NCI-H2029 (cell line): Measurements from ENCODE around the gene CADM2.

Source experiments
- DNase-seq: peaks from one replicate; lab custom pipeline; 2025; lab: John Stamatoyannopoulos, UW

The CADM2 gene

DNA sequence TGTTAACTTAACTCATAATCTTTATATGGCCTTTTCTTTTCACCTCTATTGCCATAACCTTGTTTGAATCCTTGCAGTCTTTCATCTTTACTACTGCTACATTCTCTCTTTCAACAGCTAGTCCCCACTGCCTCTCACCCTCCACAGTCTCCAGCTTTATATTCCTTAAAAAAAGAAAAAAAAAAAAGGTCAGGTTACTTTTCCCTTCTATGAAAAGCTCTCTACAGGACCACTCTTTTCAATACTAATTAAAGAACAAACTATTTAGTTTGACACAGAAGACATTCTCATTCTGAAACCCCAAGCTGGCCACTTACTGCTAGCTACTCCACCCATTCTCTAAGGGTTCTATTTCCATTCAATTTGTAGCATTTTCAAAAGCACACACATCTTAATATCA is 25.6 kb downstream of the CADM2 start:
- DNase-seq: no peak

- no peak for DNase-seq
These were observed 27.0 kb downstream of the CADM2 start for GRCh38 chr3:84985795-84986194.

GRCh38 chr3:84987706-84988504 is 29.1 kb downstream of the CADM2 start:
- DNase-seq: no peak

DNA sequence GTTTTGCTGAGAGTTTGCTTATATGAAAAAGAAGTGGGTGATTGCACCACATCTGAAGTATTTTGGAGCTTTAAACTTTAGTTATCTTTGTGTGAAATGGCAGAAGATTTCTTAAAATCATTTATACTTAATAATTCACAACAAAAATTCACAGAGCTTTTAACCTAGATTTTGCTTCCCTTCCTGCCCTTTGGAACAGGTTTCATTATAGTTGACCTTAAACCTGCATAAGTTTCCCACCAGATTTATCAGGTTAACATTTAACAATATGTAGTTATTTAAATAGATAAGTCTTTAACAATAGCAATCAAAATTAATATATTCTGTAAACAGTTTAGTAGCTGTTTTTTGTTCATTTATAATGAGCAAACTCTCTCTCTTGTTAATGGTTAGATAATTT is 30.3 kb downstream of the CADM2 start:
- no peak for DNase-seq

- no peak for DNase-seq
These were observed 32.7 kb downstream of the CADM2 start for GRCh38 chr3:84991422-84991900.

GRCh38 chr3:84993956-84994355 is 35.2 kb downstream of the CADM2 start:
- DNase-seq: no peak

DNA sequence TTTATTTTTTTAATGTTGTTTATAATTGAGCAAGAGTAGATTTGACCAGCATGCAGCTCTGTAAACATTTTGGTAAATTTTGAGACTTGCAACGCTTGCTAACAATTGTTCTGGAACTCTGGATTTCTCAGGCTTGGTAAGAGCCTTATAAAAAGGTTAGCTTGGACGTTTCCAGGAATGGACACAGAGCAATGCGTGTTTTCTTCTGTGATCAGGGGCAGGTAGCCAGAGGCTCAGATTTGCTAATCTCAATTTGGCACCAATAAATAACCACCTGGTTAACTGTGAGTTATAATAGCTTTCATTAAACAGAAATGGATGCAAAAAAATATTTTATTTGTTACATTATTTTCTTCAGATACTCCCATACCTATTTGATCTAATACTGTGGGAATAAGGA is 39.8 kb downstream of the CADM2 start:
- DNase-seq: no peak

DNA sequence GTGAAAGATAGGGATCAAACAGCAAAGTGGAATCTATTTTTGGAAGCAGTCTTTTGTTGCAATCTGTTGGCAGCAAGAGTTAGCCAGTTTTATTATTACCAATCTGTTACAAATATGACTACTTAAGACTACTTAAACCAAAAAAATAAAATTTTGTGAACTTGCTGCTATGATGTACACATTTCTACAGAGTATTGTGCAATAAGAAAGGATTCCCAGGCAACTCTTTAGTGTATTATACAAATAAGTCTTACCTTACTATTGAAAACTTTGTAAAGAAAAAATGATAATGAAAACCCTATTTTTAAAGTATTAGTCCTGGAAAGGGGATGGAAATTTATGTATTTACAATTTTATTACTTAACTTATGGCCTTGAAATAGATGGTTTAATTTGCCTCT is 44.7 kb downstream of the CADM2 start:
- DNase-seq: no peak

DNA sequence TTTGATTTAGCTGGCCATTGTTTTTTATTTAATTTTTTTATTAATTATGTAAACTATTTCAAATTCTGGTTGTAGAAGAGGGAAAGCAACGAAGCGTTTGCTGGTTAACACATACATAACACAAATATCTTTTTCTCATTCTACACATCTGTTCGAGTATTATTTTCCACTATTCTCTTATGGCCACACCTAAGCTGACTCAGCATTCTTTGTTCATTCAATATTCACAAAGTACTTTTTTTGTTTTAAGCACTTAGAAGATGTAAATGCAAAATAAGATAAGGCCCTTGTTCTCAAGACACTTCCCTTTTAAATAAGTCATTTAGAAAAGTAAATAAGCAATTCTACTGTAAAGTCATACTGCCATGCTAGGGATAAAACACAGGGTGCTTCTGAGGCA is 45.4 kb downstream of the CADM2 start:
- no peak for DNase-seq

- no peak for DNase-seq
These were observed 47.2 kb downstream of the CADM2 start for GRCh38 chr3:85005946-85006345.

DNA sequence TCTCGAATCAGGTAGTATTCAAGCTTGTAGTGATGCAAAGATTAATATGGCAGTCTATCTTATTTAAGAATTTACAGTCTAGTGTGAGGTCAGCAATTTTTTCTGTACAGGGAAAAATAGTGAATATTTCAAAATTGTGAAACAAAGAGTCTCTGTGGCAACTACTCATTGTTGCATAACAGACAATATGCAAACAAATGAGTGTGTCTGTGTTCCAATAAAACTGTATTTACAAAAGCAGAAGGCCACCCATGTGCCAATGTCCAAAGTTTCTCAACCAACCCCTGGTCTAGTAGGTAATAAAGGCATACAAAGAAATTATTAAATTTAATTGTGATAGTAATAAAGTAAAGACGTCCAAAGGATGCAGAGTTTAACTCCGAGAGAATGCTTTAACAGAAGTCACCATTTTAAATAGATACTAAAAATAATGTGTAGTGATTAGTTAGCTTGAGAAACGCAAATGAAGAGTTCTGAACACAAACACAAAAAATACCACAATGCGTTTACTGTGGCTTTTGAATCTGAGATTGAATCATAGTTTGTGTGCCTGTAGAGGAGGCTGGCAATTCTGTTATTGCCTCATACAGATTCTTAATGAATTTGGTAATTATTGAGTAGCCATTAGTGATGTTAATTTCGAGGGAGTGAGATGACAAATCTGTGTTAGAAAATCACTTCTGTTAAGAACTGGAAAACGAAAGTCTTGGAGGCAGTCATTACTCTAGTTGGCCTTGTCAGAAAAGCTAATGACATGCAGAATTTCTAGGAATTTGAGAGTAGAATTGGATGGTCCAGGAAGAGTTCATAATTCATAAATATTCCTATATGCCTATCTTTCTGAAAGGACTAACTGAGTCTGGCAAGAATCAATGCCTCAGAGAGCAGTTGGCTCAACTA is 48.7 kb downstream of the CADM2 start:
- no peak for DNase-seq

GRCh38 chr3:85020828-85021227 is 62.0 kb downstream of the CADM2 start:
- DNase-seq: no peak

DNA sequence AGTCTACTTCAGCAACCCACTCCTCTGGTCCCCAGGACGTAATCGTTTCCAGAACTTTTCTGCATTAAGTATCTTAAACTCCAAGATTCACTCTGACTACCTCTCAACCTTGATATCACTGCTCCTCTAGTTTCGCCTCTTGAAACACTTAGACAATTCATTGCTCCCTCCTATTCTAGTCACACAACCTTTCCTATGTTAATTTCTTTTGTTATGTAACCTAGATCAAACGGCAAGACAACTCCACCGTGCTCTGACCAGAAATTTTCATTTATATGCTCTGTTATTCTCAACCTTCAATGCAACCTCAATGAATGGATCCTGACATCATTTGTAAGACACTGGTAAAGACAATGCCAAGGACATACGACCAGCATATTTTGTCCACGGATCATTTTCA is 71.3 kb downstream of the CADM2 start:
- DNase-seq: no peak

DNA sequence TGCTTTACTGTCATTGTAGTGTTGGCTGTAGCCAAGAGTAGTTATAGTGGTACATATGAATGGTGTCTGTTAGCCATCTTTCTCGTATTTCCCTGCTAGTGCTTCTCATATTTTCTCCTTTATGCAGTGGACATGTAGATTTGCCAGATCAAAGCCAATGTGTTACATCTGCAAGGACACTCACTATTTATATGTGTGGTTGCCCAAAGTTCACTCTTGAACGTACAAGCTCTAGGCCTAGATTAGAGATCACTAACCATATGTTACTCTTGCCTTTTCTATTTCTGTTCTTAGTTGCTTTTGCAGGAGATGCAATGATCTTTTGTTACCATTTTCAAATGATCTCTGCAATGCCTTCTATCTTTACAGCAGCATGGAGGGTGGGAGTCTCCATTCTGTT is 78.4 kb downstream of the CADM2 start:
- no peak for DNase-seq

- DNase-seq: no peak
These were observed 82.2 kb downstream of the CADM2 start for GRCh38 chr3:85041001-85041400.

- no peak for DNase-seq
These were observed 82.8 kb downstream of the CADM2 start for GRCh38 chr3:85041562-85042055.

- no peak for DNase-seq
These were observed 92.0 kb downstream of the CADM2 start for GRCh38 chr3:85050821-85051220.

DNA sequence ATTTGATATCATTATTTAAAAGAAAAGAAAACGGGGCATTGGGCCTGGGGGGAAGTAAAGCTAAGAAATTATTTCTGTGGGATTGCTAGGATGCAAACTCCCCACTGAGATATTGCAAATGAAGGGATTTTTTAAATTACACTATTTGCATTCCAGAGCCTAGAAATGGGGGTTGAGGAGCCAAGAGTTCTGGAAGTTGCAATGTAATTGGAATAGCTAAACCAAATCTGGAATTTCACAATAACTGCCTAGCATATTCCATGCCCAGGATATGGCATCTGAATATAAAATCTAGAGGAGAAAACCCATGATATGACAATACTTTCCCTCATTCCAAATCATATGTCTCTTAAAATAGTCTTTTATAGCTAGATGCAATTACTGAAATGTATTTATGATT is 93.0 kb downstream of the CADM2 start:
- DNase-seq: no peak

GRCh38 chr3:85053626-85054025 is 94.8 kb downstream of the CADM2 start:
- DNase-seq: no peak

- DNase-seq: no peak
These were observed 95.8 kb downstream of the CADM2 start for GRCh38 chr3:85054579-85054978.

GRCh38 chr3:85068911-85069310 is 110.1 kb downstream of the CADM2 start:
- DNase-seq: no peak

DNA sequence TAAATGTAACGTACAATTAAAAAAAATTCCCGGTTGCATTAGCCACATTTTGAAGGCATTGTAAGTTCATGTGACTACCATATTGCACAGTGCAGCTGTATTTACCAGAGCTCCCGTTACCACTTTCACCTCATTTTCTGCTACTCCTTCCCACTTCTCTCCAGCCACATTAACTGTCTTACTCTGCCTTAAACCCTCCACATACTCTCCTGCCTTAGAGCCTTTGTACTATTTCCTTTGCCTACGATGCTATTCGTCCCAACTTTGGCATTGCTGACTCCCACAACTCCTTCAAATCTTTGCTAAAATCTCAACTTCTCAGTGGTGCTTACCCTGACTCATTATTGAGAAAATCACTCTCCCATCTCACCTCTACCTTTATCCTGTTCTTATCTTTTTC is 115.2 kb downstream of the CADM2 start:
- no peak for DNase-seq

DNA sequence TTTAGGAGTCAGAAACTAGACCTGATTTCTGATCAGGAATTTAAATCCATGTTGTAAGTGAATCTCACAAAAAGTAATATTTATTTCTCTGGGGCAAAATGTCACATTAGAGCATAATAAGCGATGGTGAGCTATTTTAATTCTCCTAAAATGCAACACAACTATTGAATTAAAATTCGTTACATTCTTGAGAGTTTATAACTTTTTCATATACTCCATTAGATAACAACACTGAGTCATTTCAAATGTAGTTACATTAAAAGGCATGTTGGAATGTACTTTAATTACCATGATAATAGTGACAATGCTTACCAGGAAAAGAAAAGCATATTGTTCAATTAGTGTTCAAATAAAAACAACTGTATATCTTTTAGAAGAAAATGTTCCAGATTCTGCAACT is 116.9 kb downstream of the CADM2 start:
- DNase-seq: no peak
